ENCODE results near the gene PTMS.
A peak's percentile ranks its signal among the peaks of the same experiment; 100 is the strongest.

Gene PTMS

GRCh38 chr12:6817662-6818157 lies 51.5 kb downstream of the PTMS start:
- Histone ChIP-seq H3K4me3 (ENCODE audit: extremely low read depth, insufficient read depth, low read length, poor library complexity, severe bottlenecking) (no peak overlapping the region), H3K9me3 (ENCODE audit: control insufficient read depth, low read length) (no peaks in the 10 kb centered on the region), H3K36me3 (ENCODE audit: control insufficient read depth, insufficient read depth, low read length) (no peaks in the 10 kb centered on the region), H3K4me1 (ENCODE audit: control insufficient read depth, insufficient read depth, low read length, poor library complexity, severe bottlenecking) (peaks cover 35% of the 10 kb centered on the region), H3K27ac (ENCODE audit: low read depth, low read length, severe bottlenecking) (no peak overlapping the region)
- WGBS, 2 experiments (ENCODE audit: insufficient coverage in 2 of 2), result 87 to 92% methylated on average over 18 to 20 of the region's 20 CpGs

GRCh38 chr12:6818222-6818621 lies 52.1 kb downstream of the PTMS start:
- Histone ChIP-seq H3K9me3 (ENCODE audit: control insufficient read depth, low read length) (no peaks in the 10 kb centered on the region), H3K27ac (ENCODE audit: low read depth, low read length, severe bottlenecking) (peak overlapping the region; percentile 62), H3K4me3 (ENCODE audit: extremely low read depth, insufficient read depth, low read length, poor library complexity, severe bottlenecking) (no peak overlapping the region), H3K36me3 (ENCODE audit: control insufficient read depth, insufficient read depth, low read length) (no peaks in the 10 kb centered on the region), H3K4me1 (ENCODE audit: control insufficient read depth, insufficient read depth, low read length, poor library complexity, severe bottlenecking) (peaks cover 40% of the 10 kb centered on the region)
- WGBS, 2 experiments (ENCODE audit: insufficient coverage in 2 of 2), result 65 to 71% methylated on average over 8 to 10 of the region's 10 CpGs

DNA sequence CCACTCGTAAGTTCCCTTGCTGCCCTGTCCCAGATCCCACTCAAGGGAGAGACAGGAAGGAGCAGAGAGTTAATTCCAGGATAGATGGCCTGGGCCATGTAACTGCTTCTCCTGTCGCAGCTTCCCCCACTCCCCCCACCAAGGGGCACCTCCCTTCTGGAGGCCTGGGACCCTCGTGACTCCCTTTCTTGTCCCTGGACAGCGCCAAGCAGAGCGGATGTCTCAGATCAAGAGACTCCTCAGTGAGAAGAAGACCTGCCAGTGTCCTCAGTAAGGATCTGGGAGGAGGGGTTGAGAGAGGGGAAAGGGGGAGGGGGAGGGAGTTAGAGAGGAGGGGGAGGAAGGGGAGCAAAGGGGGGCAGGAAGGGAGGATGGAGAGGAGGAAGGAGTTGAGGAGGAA lies 52.5 kb downstream of the PTMS start:
- peak overlapping the region; percentile 62 for H3K27ac ChIP-seq (ENCODE audit: low read depth, low read length, severe bottlenecking)

DNA sequence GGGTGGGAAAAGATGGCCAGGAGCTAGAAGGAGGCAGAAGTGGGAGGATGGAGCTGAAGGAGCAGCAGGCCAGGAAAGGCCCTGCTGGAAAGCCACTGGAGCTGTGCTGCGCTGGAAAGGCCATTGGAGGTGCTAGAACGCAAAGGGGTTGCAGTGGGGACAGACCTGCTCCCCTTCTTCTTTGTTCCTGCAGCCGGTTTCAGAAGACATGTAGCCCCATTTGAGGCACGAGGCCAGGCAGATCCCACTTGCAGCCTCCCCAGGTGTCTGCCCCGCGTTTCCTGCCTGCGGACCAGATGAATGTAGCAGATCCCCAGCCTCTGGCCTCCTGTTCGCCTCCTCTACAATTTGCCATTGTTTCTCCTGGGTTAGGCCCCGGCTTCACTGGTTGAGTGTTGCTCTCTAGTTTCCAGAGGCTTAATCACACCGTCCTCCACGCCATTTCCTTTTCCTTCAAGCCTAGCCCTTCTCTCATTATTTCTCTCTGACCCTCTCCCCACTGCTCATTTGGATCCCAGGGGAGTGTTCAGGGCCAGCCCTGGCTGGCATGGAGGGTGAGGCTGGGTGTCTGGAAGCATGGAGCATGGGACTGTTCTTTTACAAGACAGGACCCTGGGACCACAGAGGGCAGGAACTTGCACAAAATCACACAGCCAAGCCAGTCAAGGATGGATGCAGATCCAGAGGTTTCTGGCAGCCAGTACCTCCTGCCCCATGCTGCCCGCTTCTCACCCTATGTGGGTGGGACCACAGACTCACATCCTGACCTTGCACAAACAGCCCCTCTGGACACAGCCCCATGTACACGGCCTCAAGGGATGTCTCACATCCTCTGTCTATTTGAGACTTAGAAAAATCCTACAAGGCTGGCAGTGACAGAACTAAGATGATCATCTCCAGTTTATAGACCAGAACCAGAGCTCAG lies 53.2 kb downstream of the PTMS start:
- Histone ChIP-seq H3K27ac (ENCODE audit: low read depth, low read length, severe bottlenecking) (peak overlapping the region; percentile 41), H3K4me1 (ENCODE audit: control insufficient read depth, insufficient read depth, low read length, poor library complexity, severe bottlenecking) (peaks cover 40% of the 10 kb centered on the region), H3K4me3 (ENCODE audit: extremely low read depth, insufficient read depth, low read length, poor library complexity, severe bottlenecking) (no peak overlapping the region), H3K9me3 (ENCODE audit: control insufficient read depth, low read length) (no peaks in the 10 kb centered on the region), H3K36me3 (ENCODE audit: control insufficient read depth, insufficient read depth, low read length) (peaks cover 2% of the 10 kb centered on the region)
- WGBS, 2 experiments (ENCODE audit: insufficient coverage in 2 of 2), result 78 to 86% methylated on average over 10 to 13 of the region's 13 CpGs

More for the DNA sequence above, 52.5 kb downstream of the PTMS start:
- Histone ChIP-seq H3K9me3 (ENCODE audit: control insufficient read depth, low read length) (no peaks in the 10 kb centered on the region), H3K4me1 (ENCODE audit: control insufficient read depth, insufficient read depth, low read length, poor library complexity, severe bottlenecking) (peaks cover 40% of the 10 kb centered on the region), H3K4me3 (ENCODE audit: extremely low read depth, insufficient read depth, low read length, poor library complexity, severe bottlenecking) (no peak overlapping the region), H3K36me3 (ENCODE audit: control insufficient read depth, insufficient read depth, low read length) (no peaks in the 10 kb centered on the region)
- 70 to 87% methylated on average over 2 to 4 of the region's 5 CpGs for WGBS, 2 experiments (ENCODE audit: insufficient coverage in 2 of 2)

- H3K4me3 ChIP-seq (ENCODE audit: extremely low read depth, insufficient read depth, low read length, poor library complexity, severe bottlenecking), result peak overlapping the region; percentile 40
- no peaks in the 10 kb centered on the region for H3K9me3 ChIP-seq (ENCODE audit: control insufficient read depth, low read length)
- peaks cover 40% of the 10 kb centered on the region for H3K4me1 ChIP-seq (ENCODE audit: control insufficient read depth, insufficient read depth, low read length, poor library complexity, severe bottlenecking)
- 73% methylated on average over 2 to 4 of the region's 5 CpGs for WGBS, 2 experiments (ENCODE audit: insufficient coverage in 2 of 2)
- peak overlapping the region; percentile 10 for H3K27ac ChIP-seq (ENCODE audit: low read depth, low read length, severe bottlenecking)
- peaks cover 4% of the 10 kb centered on the region for H3K36me3 ChIP-seq (ENCODE audit: control insufficient read depth, insufficient read depth, low read length)
Observed at GRCh38 chr12:6820166-6820565, 54.0 kb downstream of the PTMS start.
